Daoy (cell line): ENCODE data around the gene ELOF1. TPM values are rescaled to one million over a fixed set of nuclear protein-coding genes. Genes with fewer than 3 reads are reported as not detected.
"Not testable (repeated sequence)": the region's sequence is repeated elsewhere in the genome, so short reads cannot be mapped to it uniquely, and the experiment has no call there.

Experiments
- DNase-seq: peaks from one replicate; pipeline ENCODE4 v3.0.0-alpha.2; 2015; ENCODE audit warnings: low read depth
- total RNA-seq: library from RNA; depleted of rRNA; stranded (reverse); fragments of >200 nt; shearing (Covaris generic); gene quantifications from 2 replicates; pipeline ENCODE4 v1.2.3, GENCODE V29; 2014

The ELOF1 gene
- total RNA-seq, 1 experiment from 2014 or later, result 79.0 TPM

- DNase-seq, result no peak
Observed at GRCh38 chr19:11570039-11570462, 11.0 kb upstream of the ELOF1 start.

GRCh38 chr19:11566164-11566563 lies 7.1 kb upstream of the ELOF1 start:
- DNase-seq, result no peak

GRCh38 chr19:11565649-11565980 lies 6.6 kb upstream of the ELOF1 start:
- not testable (repeated sequence) for DNase-seq

GRCh38 chr19:11564082-11564807 lies 5.2 kb upstream of the ELOF1 start:
- not testable (repeated sequence) for DNase-seq

- DNase-seq, result no peak
Observed at GRCh38 chr19:11563532-11563931, 4.5 kb upstream of the ELOF1 start.

GRCh38 chr19:11560404-11561051 lies 1.5 kb upstream of the ELOF1 start:
- peak; percentile 76 for DNase-seq

- no peak for DNase-seq
Observed at GRCh38 chr19:11556634-11557420, 2.2 kb downstream of the ELOF1 start.

- DNase-seq, result no peak
Observed at GRCh38 chr19:11555246-11555645, 3.8 kb downstream of the ELOF1 start.

- no peak for DNase-seq
Observed at GRCh38 chr19:11554160-11554559, 4.9 kb downstream of the ELOF1 start.

GRCh38 chr19:11552666-11553372 lies 6.2 kb downstream of the ELOF1 start:
- DNase-seq, result no peak

- peak; percentile 41 for DNase-seq
Observed at GRCh38 chr19:11551603-11552235, 7.3 kb downstream of the ELOF1 start.

GRCh38 chr19:11550265-11550664 lies 8.8 kb downstream of the ELOF1 start:
- DNase-seq, result no peak

GRCh38 chr19:11549386-11549953 lies 9.6 kb downstream of the ELOF1 start:
- DNase-seq, result no peak

- no peak for DNase-seq
Observed at GRCh38 chr19:11547929-11548700, 10.9 kb downstream of the ELOF1 start.

- no peak for DNase-seq
Observed at GRCh38 chr19:11541238-11541637, 17.8 kb downstream of the ELOF1 start.

GRCh38 chr19:11540645-11541044 lies 18.4 kb downstream of the ELOF1 start:
- peak; percentile 58 for DNase-seq

GRCh38 chr19:11539495-11540365 lies 19.3 kb downstream of the ELOF1 start:
- no peak for DNase-seq

GRCh38 chr19:11538232-11539036 lies 20.6 kb downstream of the ELOF1 start, which contains the start of gene CNN1:
CNN1 (plus strand) TSS chr19:11538851; CDS start chr19:11538928, 77 bp downstream.
- DNase-seq, result peak; percentile 74
